Measurements from ENCODE around the gene MPHOSPH10. TPM values are rescaled to one million over a fixed set of nuclear protein-coding genes. Genes with fewer than 3 reads are reported as not detected.
"Not testable (repeated sequence)": the region's sequence is repeated elsewhere in the genome, so short reads cannot be mapped to it uniquely, and the experiment has no call there.

MPHOSPH10 gene
- polyA plus RNA-seq, 1 of the 3 experiments (the other 2 are of a cell fraction), result 8.7 TPM

GRCh38 chr2:71091808-71092207, 38.6 kb upstream of the MPHOSPH10 start:
- POLR2A ChIA-PET; H3F3A ChIP-seq (replicated peaks; ENCODE audit: insufficient read depth); H3K9ac ChIP-seq; H3K4me2 ChIP-seq; H3K79me2 ChIP-seq (ENCODE audit: insufficient read depth); H2AFZ ChIP-seq (ENCODE audit: low read depth); H4K20me1 ChIP-seq (ENCODE audit: insufficient read depth); H3K4me3 ChIP-seq (ENCODE audit: low read depth in 2 of 2, low read length in 1 of 2); H3K27me3 ChIP-seq (ENCODE audit: insufficient read depth); H3K4me1 ChIP-seq (ENCODE audit: control insufficient read depth in 1 of 2, insufficient read depth in 2 of 2, low read depth in 1 of 2, low read length in 1 of 2); H3K36me3 ChIP-seq (replicated peaks in 1 of 2; ENCODE audit: control insufficient read depth in 1 of 2, insufficient read depth in 2 of 2, low read length in 1 of 2); H3K9me2 ChIP-seq; H3K9me3 ChIP-seq; DNase-seq; H3K27ac ChIP-seq (ENCODE audit: low read depth in 2 of 2, low read length in 1 of 2): not testable (repeated sequence)
- 73% methylated on average over 8 of the region's 9 CpGs for WGBS (ENCODE audit: low lambda C conversion rate)
- CTCF ChIA-PET, result interaction anchor here (1.7 to 1.9 kb wide), 2 partner anchors 9 to 240 kb away, joined by 4 to 9 read pairs; partner anchors contain the start of gene ZNF638

- H3K79me2 ChIP-seq (ENCODE audit: insufficient read depth); H3K27me3 ChIP-seq (ENCODE audit: insufficient read depth); H3K9ac ChIP-seq; H3K4me2 ChIP-seq; H3K4me1 ChIP-seq (ENCODE audit: control insufficient read depth in 1 of 2, insufficient read depth in 2 of 2, low read depth in 1 of 2, low read length in 1 of 2); H3K4me3 ChIP-seq (ENCODE audit: low read depth in 2 of 2, low read length in 1 of 2); H3F3A ChIP-seq (replicated peaks; ENCODE audit: insufficient read depth); H2AFZ ChIP-seq (ENCODE audit: low read depth); POLR2A ChIA-PET; DNase-seq; H4K20me1 ChIP-seq (ENCODE audit: insufficient read depth); H3K36me3 ChIP-seq (replicated peaks in 1 of 2; ENCODE audit: control insufficient read depth in 1 of 2, insufficient read depth in 2 of 2, low read length in 1 of 2); H3K27ac ChIP-seq (ENCODE audit: low read depth in 2 of 2, low read length in 1 of 2); H3K9me2 ChIP-seq; H3K9me3 ChIP-seq: not testable (repeated sequence)
- CTCF ChIA-PET, result interaction anchor here (1.7 to 1.9 kb wide), 2 partner anchors 9 to 239 kb away, joined by 4 to 9 read pairs; partner anchors contain the start of gene ZNF638
- WGBS (ENCODE audit: low lambda C conversion rate), result 81% methylated on average over 18 of the region's 33 CpGs
Observed at GRCh38 chr2:71092491-71093260, 37.8 kb upstream of the MPHOSPH10 start.

- ChIA-PET POLR2A (interaction anchor here (0.6 to 1.0 kb wide), 2 partner anchors 20 to 32 kb away, joined by 3 read pairs; partner anchors contain the start of gene NAGK), CTCF (interaction anchor here (0.6 to 2.7 kb wide), 24 partner anchors 8 to 893 kb away, joined by 3 to 24 read pairs (median 4); partner anchors contain the start of genes MCEE, MPHOSPH10 and NAGK)
- peak; percentile 79 for DNase-seq
- Histone ChIP-seq H2AFZ (ENCODE audit: low read depth) (peak overlapping the region; percentile 78), H4K20me1 (ENCODE audit: insufficient read depth) (no peaks in the 10 kb centered on the region), H3K4me3 (ENCODE audit: low read depth in 2 of 2, low read length in 1 of 2) (no peak overlapping the region; a peak in 1 of 4 replicates), H3K4me2 (no peak overlapping the region), H3K4me1 (ENCODE audit: control insufficient read depth in 1 of 2, insufficient read depth in 2 of 2, low read depth in 1 of 2, low read length in 1 of 2) (no peaks in the 10 kb centered on the region), H3K9me2 (no peaks in the 10 kb centered on the region), H3K79me2 (ENCODE audit: insufficient read depth) (no peaks in the 10 kb centered on the region), H3K36me3 (replicated peaks in 1 of 2; ENCODE audit: control insufficient read depth in 1 of 2, insufficient read depth in 2 of 2, low read length in 1 of 2) (no peaks in the 10 kb centered on the region), H3K27ac (ENCODE audit: low read depth in 2 of 2, low read length in 1 of 2) (no peak overlapping the region), H3K9me3 (no peaks in the 10 kb centered on the region), H3F3A (replicated peaks; ENCODE audit: insufficient read depth) (no peaks in the 10 kb centered on the region), H3K27me3 (ENCODE audit: insufficient read depth) (no peaks in the 10 kb centered on the region), H3K9ac (no peak overlapping the region)
- 1% methylated on average over 3 of the region's 3 CpGs for WGBS (ENCODE audit: low lambda C conversion rate)
- TF ChIP-seq GABPA (IDR thresholded peaks at IDR 0.05; ENCODE audit: low read depth) (no peak), RCOR1 (IDR thresholded peaks at IDR 0.05; ENCODE audit: low read length) (no peak), REST (IDR thresholded peaks at IDR 0.05; ENCODE audit: low read depth, low read length) (no peak), FOSL2 (IDR thresholded peaks at IDR 0.05; ENCODE audit: borderline replicate concordance, low read depth) (no peak), SIN3A (IDR thresholded peaks at IDR 0.05; ENCODE audit: borderline replicate concordance, low read depth, low read length) (no peak), CTCF (IDR thresholded peaks at IDR 0.05) (peak; percentile 76), IRF3 (IDR thresholded peaks at IDR 0.05; ENCODE audit: low read depth, low read length) (no peak), EZH2phosphoT487 (IDR thresholded peaks at IDR 0.05; ENCODE audit: borderline replicate concordance, low read depth) (no peak), MEF2A (IDR thresholded peaks at IDR 0.05; ENCODE audit: borderline replicate concordance, low read depth) (no peak), RFX5 (IDR thresholded peaks at IDR 0.05; ENCODE audit: low read length) (no peak), RAD21 (IDR thresholded peaks at IDR 0.05; ENCODE audit: low read length) (peak; percentile 59), FOXJ3 (CRISPR knock-in tag; IDR thresholded peaks at IDR 0.05) (no peak)
Observed at GRCh38 chr2:71100195-71100964, 30.1 kb upstream of the MPHOSPH10 start.

Data from SK-N-SH (cell line).